ENCODE results near the gene ADGRG4. TPM values are rescaled to one million over a fixed set of nuclear protein-coding genes. Genes with fewer than 3 reads are reported as not detected.

ADGRG4 gene
- total RNA-seq, 6 donors from 2014 or later, result under 0.01 to 0.17 (median 0.10) TPM; not detected in 1

GRCh38 chrX:136453114-136453513, 152.4 kb downstream of the ADGRG4 start:
- H3K4me1 ChIP-seq, result no peaks in the 10 kb centered on the region
- H3K27me3 ChIP-seq, result no peaks in the 10 kb centered on the region
- no peaks in the 10 kb centered on the region for H3K36me3 ChIP-seq
- WGBS, 2 donors, result 76 to 82% methylated on average over 1 of the region's 1 CpG
- no peaks in the 10 kb centered on the region for H3K9me3 ChIP-seq
- TF ChIP-seq POLR2AphosphoS5 (IDR thresholded peaks at IDR 0.05) (no peak), EP300 (IDR thresholded peaks at IDR 0.05) (no peak), CTCF (IDR thresholded peaks at IDR 0.05) (no peak), POLR2A (IDR thresholded peaks at IDR 0.05) (no peak)
- DNase-seq (no peak), ATAC-seq (ENCODE audit: low FRiP score in 2 of 2) (no peak)
- H3K27ac ChIP-seq, result no peak overlapping the region
- no peak overlapping the region for H3K4me3 ChIP-seq

GRCh38 chrX:136453771-136454170, 153.0 kb downstream of the ADGRG4 start:
- Histone ChIP-seq H3K27ac (no peak overlapping the region), H3K27me3 (no peaks in the 10 kb centered on the region), H3K9me3 (no peaks in the 10 kb centered on the region), H3K36me3 (no peaks in the 10 kb centered on the region), H3K4me3 (no peak overlapping the region), H3K4me1 (no peaks in the 10 kb centered on the region)
- ATAC-seq (ENCODE audit: low FRiP score in 2 of 2), result no peak
- no peak for DNase-seq
- no peak for TF ChIP-seq POLR2A (IDR thresholded peaks at IDR 0.05)
- TF ChIP-seq CTCF (IDR thresholded peaks at IDR 0.05), result no peak
- no peak for TF ChIP-seq EP300 (IDR thresholded peaks at IDR 0.05)
- no peak for TF ChIP-seq POLR2AphosphoS5 (IDR thresholded peaks at IDR 0.05)
- 21 to 44% methylated on average over 1 of the region's 1 CpG for WGBS, 2 donors

DNA sequence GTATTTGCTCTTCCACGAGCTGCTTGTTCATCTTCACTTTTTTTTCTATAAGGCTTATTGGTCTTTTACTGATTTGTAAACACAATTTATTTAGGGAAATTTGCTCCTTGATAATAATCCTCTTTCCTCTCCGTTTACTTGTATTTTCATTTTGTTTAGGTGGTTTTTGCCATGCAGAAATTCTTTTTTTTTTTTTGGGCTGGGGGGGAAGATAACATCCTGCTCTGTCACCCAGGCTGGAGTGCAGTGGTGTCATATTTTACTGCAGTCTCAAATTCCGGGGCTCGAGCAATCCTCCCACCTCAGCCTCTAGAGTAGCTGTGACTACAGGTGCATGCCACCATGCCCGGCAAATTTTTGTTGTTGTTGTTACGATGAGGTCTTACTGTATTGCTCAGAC, 155.4 kb downstream of the ADGRG4 start:
- Histone ChIP-seq H3K4me3 (no peak overlapping the region), H3K9me3 (no peaks in the 10 kb centered on the region), H3K36me3 (no peaks in the 10 kb centered on the region), H3K4me1 (no peaks in the 10 kb centered on the region), H3K27ac (no peak overlapping the region), H3K27me3 (no peaks in the 10 kb centered on the region)
- DNase-seq (no peak), ATAC-seq (ENCODE audit: low FRiP score in 2 of 2) (no peak)
- 74 to 77% methylated on average over 5 to 6 of the region's 6 CpGs for whole genome bisulfite sequencing, 2 donors
- no peak for TF ChIP-seq POLR2A (IDR thresholded peaks at IDR 0.05)
- TF ChIP-seq EP300 (IDR thresholded peaks at IDR 0.05), result no peak
- no peak for TF ChIP-seq POLR2AphosphoS5 (IDR thresholded peaks at IDR 0.05)
- TF ChIP-seq CTCF (IDR thresholded peaks at IDR 0.05), result no peak

DNA sequence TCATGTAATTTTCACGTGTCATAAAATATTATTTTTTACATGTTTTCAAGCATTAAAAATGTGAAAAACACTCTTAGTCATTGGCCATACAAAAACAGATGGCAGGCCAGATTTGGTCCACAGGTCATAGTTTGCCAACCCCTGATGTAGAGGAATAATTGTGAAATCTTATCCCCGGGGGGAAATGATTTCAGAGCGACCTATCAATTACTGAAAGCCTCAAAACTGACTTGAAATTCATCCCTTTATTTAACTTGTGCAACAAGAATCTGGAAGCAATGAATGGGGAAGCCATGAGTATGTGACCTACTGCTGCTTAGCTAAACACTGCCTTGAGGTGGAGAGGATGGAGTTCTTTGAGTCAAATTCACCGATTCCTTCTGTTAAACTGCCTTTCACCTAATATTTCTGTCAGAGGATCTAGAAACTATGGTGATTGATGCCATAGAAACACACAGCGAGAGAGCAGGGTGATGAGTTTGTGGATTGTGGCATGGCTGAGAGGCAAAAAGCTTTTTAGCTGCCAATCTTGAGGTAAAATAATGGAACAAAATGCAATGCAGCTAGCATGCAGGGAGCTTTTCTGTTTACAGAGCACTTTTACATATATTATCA, 156.6 kb downstream of the ADGRG4 start:
- H3K27ac ChIP-seq, result no peak overlapping the region
- H3K27me3 ChIP-seq, result no peaks in the 10 kb centered on the region
- no peak overlapping the region for H3K4me3 ChIP-seq
- no peaks in the 10 kb centered on the region for H3K4me1 ChIP-seq
- no peaks in the 10 kb centered on the region for H3K36me3 ChIP-seq
- WGBS, 2 donors, result 51 to 70% methylated on average over 5 of the region's 5 CpGs
- TF ChIP-seq POLR2AphosphoS5 (IDR thresholded peaks at IDR 0.05) (no peak), CTCF (IDR thresholded peaks at IDR 0.05) (no peak), EP300 (IDR thresholded peaks at IDR 0.05) (no peak), POLR2A (IDR thresholded peaks at IDR 0.05) (no peak)
- ATAC-seq (ENCODE audit: low FRiP score in 2 of 2), result no peak
- no peaks in the 10 kb centered on the region for H3K9me3 ChIP-seq
- DNase-seq, result no peak

DNA sequence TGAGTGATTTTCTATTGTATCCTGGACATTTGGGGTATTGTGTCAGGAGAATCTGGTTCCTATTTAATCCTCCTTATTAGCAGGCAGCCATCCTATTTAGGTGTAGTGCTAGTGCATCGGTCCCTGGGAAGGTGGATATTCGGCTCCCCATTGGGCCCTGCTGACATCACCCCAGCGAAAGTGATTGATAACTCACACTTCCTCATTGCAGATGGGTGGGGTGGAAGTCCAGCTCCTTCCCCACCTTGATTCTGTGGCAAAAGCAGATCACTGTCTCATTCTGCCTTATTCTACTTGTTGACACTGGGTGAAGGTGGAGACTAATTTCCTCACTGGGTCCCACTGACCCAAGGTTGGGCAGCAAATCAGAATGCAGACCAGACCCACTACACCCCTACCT, 163.8 kb downstream of the ADGRG4 start:
- H3K27ac ChIP-seq, result no peak overlapping the region
- 62% methylated on average over 3 of the region's 3 CpGs; no CpG with 5 or more reads in 1 of the 2 donors for WGBS, 2 donors

More for the DNA sequence above, 163.8 kb downstream of the ADGRG4 start:
- Histone ChIP-seq H3K27me3 (no peaks in the 10 kb centered on the region), H3K4me3 (no peak overlapping the region), H3K9me3 (no peaks in the 10 kb centered on the region), H3K4me1 (no peaks in the 10 kb centered on the region), H3K36me3 (no peaks in the 10 kb centered on the region)
- DNase-seq (no peak), ATAC-seq (ENCODE audit: low FRiP score in 2 of 2) (no peak)
- TF ChIP-seq CTCF (IDR thresholded peaks at IDR 0.05) (no peak), POLR2A (IDR thresholded peaks at IDR 0.05) (no peak), EP300 (IDR thresholded peaks at IDR 0.05) (no peak), POLR2AphosphoS5 (IDR thresholded peaks at IDR 0.05) (no peak)

All from upper lobe of left lung (tissue), 6 donors.